Gastroesophageal sphincter (tissue), 3 donors: ENCODE measurements around the gene CNOT3.

Experiments
- POLR2AphosphoS5 ChIP-seq: sonication (generic); formaldehyde crosslinking; IDR thresholded peaks from one replicate; pipeline ENCODE4 v1.6.1; 2017; ENCODE audit warnings: antibody characterized with exemption
- TF ChIP-seq, protein P1 (sequence below), 4 experiments: fragments of 200-600 bp in 2 of 4; fragments of 450-650 bp in 2 of 4; sonication (generic) in 1 of 4; IDR thresholded peaks; one replicate each; pipeline ENCODE4 v1.5.1; 2017 to 2019; ENCODE audit warnings: antibody characterized with exemption in 4 of 4, mild to moderate bottlenecking in 2 of 4, moderate library complexity in 2 of 4

DNA sequence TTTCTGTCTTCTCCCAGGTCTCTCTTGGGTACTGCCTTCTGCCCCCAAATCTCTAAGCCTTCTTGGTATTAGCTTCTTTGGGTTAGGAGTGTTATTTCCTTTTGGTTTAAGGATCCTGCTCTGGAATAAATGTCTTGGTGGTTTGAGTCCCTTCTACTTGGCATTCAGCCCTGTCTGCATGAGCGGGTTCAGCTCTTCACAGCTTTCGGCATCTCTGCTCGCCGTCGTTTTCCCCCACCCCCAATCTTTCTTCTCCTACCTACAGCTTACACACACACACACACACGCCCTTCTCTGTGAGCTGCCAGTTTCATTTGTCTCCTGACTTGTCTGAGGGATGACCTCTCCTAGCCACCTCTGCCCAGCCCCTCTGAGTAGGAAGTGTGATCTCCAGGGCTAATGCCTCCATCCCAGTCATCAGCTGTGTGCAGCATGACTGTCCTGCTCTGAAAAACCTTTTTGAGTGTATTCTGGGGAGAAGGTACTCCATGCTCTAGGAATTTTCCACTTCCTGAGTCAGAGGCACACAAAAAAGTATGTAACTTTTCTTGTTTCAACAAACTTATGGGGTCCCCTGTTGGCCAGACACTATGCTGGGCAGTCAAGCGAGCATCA lies 4.7 kb downstream of the CNOT3 start:
- TF ChIP-seq, protein P1, sequence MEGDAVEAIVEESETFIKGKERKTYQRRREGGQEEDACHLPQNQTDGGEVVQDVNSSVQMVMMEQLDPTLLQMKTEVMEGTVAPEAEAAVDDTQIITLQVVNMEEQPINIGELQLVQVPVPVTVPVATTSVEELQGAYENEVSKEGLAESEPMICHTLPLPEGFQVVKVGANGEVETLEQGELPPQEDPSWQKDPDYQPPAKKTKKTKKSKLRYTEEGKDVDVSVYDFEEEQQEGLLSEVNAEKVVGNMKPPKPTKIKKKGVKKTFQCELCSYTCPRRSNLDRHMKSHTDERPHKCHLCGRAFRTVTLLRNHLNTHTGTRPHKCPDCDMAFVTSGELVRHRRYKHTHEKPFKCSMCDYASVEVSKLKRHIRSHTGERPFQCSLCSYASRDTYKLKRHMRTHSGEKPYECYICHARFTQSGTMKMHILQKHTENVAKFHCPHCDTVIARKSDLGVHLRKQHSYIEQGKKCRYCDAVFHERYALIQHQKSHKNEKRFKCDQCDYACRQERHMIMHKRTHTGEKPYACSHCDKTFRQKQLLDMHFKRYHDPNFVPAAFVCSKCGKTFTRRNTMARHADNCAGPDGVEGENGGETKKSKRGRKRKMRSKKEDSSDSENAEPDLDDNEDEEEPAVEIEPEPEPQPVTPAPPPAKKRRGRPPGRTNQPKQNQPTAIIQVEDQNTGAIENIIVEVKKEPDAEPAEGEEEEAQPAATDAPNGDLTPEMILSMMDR (IDR thresholded peaks at IDR 0.05) = no peak
- no peak for TF ChIP-seq POLR2AphosphoS5
